Measurements from ENCODE around the gene SLC7A4. TPM values are rescaled to one million over a fixed set of nuclear protein-coding genes. Genes with fewer than 3 reads are reported as not detected.

SLC7A4 gene
- total RNA-seq, 1 donor from 2014 or later, result 0.25 TPM

GRCh38 chr22:21020802-21021429, 11.4 kb downstream of the SLC7A4 start:
- intact Hi-C loops (cut with micrococcal nuclease), result no loop called here
- no peaks in the 10 kb centered on the region for H3K9me3 ChIP-seq (replicated peaks)
- no peaks in the 10 kb centered on the region for H3K27me3 ChIP-seq (ENCODE audit: low read depth)
- no peak overlapping the region for H3K4me3 ChIP-seq
- peak; percentile 27 for TF ChIP-seq CTCF (IDR thresholded peaks at IDR 0.05; ENCODE audit: borderline replicate concordance)
- no peak for DNase-seq
- H3K4me1 ChIP-seq, result peaks cover 1% of the 10 kb centered on the region
- no peak overlapping the region for H3K27ac ChIP-seq (replicated peaks)
- H3K36me3 ChIP-seq, result no peaks in the 10 kb centered on the region

GRCh38 chr22:21018314-21018713, 14.0 kb downstream of the SLC7A4 start:
- DNase-seq, result no peak
- Histone ChIP-seq H3K36me3 (no peaks in the 10 kb centered on the region), H3K27ac (replicated peaks) (no peak overlapping the region), H3K27me3 (ENCODE audit: low read depth) (no peaks in the 10 kb centered on the region), H3K9me3 (replicated peaks) (no peaks in the 10 kb centered on the region), H3K4me1 (peaks cover 26% of the 10 kb centered on the region), H3K4me3 (no peak overlapping the region)
- intact Hi-C loops (cut with micrococcal nuclease), result no loop called here
- no peak for TF ChIP-seq CTCF (IDR thresholded peaks at IDR 0.05; ENCODE audit: borderline replicate concordance)

GRCh38 chr22:21016644-21017420, 15.5 kb downstream of the SLC7A4 start:
- TF ChIP-seq CTCF (IDR thresholded peaks at IDR 0.05; ENCODE audit: borderline replicate concordance), result no peak
- no peaks in the 10 kb centered on the region for H3K27me3 ChIP-seq (ENCODE audit: low read depth)
- no peaks in the 10 kb centered on the region for H3K9me3 ChIP-seq (replicated peaks)
- intact Hi-C loops (cut with micrococcal nuclease), result no loop called here
- H3K4me1 ChIP-seq, result peaks cover 26% of the 10 kb centered on the region
- H3K4me3 ChIP-seq, result no peak overlapping the region
- no peaks in the 10 kb centered on the region for H3K36me3 ChIP-seq
- no peak for DNase-seq
- no peak overlapping the region for H3K27ac ChIP-seq (replicated peaks)

- H3K27ac ChIP-seq (replicated peaks), result peak overlapping the region; percentile 81
- peak overlapping the region; percentile 71 for H3K4me3 ChIP-seq
- H3K36me3 ChIP-seq, result no peaks in the 10 kb centered on the region
- H3K9me3 ChIP-seq (replicated peaks), result no peaks in the 10 kb centered on the region
- intact Hi-C loops (cut with micrococcal nuclease), result no loop called here
- peaks cover 26% of the 10 kb centered on the region for H3K4me1 ChIP-seq
- no peaks in the 10 kb centered on the region for H3K27me3 ChIP-seq (ENCODE audit: low read depth)
- no peak for TF ChIP-seq CTCF (IDR thresholded peaks at IDR 0.05; ENCODE audit: borderline replicate concordance)
- no peak for DNase-seq
These were observed 16.8 kb downstream of the SLC7A4 start for GRCh38 chr22:21015466-21016006.

- no peak for TF ChIP-seq CTCF (IDR thresholded peaks at IDR 0.05; ENCODE audit: borderline replicate concordance)
- H3K27ac ChIP-seq (replicated peaks), result peak within 1 kb of the TSS; percentile 81
These were observed 17.5 kb downstream of the SLC7A4 start, which contains the start of gene P2RX6 for GRCh38 chr22:21014726-21015465. P2RX6 (plus strand) TSS chr22:21015165; CDS start chr22:21015175, 10 bp downstream.

More at GRCh38 chr22:21014726-21015465, 17.5 kb downstream of the SLC7A4 start, which contains the start of gene P2RX6:
- Histone ChIP-seq H3K4me1 (peaks cover 26% of the 10 kb centered on the region), H3K9me3 (replicated peaks) (no peaks in the 10 kb centered on the region), H3K36me3 (no peaks in the 10 kb centered on the region), H3K27me3 (ENCODE audit: low read depth) (no peaks in the 10 kb centered on the region), H3K4me3 (peak within 1 kb of the TSS; percentile 71)
- intact Hi-C loops (cut with micrococcal nuclease), result no loop called here
- no peak for DNase-seq
